ENCODE results near the gene DNAJB2.

DNAJB2 gene

DNA sequence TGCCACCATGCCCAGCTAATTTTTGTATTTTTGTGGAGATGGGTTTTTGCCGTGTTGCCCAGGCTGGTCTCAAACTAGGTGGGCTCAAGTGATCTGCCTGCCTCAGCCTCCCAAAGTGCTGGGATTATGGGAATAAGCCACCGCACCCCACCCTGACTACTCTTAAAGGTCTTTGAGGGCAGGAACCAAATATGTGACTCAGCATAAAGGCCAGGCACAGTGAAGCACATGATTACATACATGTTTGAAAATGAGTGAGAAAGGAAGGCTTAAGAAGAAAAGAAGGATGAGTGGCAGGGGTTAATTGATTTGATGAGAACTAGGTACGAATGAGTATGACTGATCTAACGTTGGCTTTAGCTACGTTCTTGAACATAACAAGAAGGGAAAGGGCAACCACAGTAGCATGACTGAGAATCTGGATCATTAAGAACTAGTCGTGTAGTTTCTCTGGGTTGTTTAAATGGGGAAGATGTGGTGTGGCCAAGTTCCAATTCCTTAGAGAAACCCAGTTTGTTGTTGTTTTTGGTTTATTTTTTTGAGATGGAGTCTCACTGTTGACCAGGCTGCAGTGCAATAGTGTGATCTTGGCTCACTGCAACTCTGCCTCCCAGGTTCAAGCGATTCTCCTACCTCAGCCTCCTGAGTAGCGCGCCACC lies 46.6 kb downstream of the DNAJB2 start:
- Histone ChIP-seq H3K36me3 (ENCODE audit: insufficient read depth, low read length) (no peaks in the 10 kb centered on the region), H4K20me1 (ENCODE audit: insufficient read depth, low read length, poor library complexity, severe bottlenecking) (no peaks in the 10 kb centered on the region), H3K4me3 (ENCODE audit: low read length, poor library complexity, severe bottlenecking) (no peak overlapping the region), H3K9ac (ENCODE audit: low read depth, low read length, poor library complexity, severe bottlenecking) (no peak overlapping the region), H3K4me1 (ENCODE audit: insufficient read depth, low read length, poor library complexity, severe bottlenecking) (peaks cover 5% of the 10 kb centered on the region), H3F3A (ENCODE audit: low read depth) (no peaks in the 10 kb centered on the region), H3K27me3 (ENCODE audit: insufficient read depth, low read length, poor library complexity, severe bottlenecking) (no peaks in the 10 kb centered on the region), H3K9me2 (replicated peaks; ENCODE audit: low read depth, low read length) (no peaks in the 10 kb centered on the region), H3K9me3 (ENCODE audit: insufficient read depth, low read depth, low read length) (no peaks in the 10 kb centered on the region), H3K4me2 (ENCODE audit: low read depth, low read length, poor library complexity, severe bottlenecking) (no peak overlapping the region), H2AFZ (ENCODE audit: low read length) (no peak overlapping the region), H3K79me2 (ENCODE audit: insufficient read depth, low read length) (no peaks in the 10 kb centered on the region)
- TF ChIP-seq, protein P1, sequence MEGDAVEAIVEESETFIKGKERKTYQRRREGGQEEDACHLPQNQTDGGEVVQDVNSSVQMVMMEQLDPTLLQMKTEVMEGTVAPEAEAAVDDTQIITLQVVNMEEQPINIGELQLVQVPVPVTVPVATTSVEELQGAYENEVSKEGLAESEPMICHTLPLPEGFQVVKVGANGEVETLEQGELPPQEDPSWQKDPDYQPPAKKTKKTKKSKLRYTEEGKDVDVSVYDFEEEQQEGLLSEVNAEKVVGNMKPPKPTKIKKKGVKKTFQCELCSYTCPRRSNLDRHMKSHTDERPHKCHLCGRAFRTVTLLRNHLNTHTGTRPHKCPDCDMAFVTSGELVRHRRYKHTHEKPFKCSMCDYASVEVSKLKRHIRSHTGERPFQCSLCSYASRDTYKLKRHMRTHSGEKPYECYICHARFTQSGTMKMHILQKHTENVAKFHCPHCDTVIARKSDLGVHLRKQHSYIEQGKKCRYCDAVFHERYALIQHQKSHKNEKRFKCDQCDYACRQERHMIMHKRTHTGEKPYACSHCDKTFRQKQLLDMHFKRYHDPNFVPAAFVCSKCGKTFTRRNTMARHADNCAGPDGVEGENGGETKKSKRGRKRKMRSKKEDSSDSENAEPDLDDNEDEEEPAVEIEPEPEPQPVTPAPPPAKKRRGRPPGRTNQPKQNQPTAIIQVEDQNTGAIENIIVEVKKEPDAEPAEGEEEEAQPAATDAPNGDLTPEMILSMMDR (conservative IDR thresholded peaks at IDR 0.05; ENCODE audit: low read length) = no peak
- TF ChIP-seq EZH2phosphoT487 (IDR thresholded peaks at IDR 0.05; ENCODE audit: borderline replicate concordance) = no peak

DNA sequence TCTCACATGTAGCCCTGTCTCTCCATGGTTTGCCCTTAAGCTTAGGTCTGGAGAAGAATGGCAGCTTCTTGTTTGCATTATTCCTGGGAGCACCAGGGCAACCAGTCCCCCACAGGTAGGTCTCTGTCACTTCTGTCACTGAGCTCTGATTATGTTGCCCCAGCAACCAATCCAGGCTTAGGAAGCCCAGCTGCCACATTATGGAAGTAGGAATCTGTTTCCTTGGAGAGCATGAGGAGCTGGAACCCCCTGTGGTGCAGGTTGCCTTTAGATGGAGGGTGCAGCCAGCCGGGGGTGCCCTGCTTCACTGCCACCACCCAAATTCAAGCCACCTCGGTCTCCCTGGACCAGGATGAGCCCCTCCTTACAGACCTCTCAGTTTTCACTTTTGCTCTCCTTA lies 48.6 kb downstream of the DNAJB2 start:
- no peaks in the 10 kb centered on the region for H3K27me3 ChIP-seq (ENCODE audit: insufficient read depth, low read length, poor library complexity, severe bottlenecking)
- H3K4me1 ChIP-seq (ENCODE audit: insufficient read depth, low read length, poor library complexity, severe bottlenecking) = no peaks in the 10 kb centered on the region
- no peaks in the 10 kb centered on the region for H3K9me3 ChIP-seq (ENCODE audit: insufficient read depth, low read depth, low read length)
- no peaks in the 10 kb centered on the region for H3F3A ChIP-seq (ENCODE audit: low read depth)
- H3K4me3 ChIP-seq (ENCODE audit: low read length, poor library complexity, severe bottlenecking) = no peak overlapping the region
- H3K79me2 ChIP-seq (ENCODE audit: insufficient read depth, low read length) = no peaks in the 10 kb centered on the region
- H3K36me3 ChIP-seq (ENCODE audit: insufficient read depth, low read length) = no peaks in the 10 kb centered on the region
- no peaks in the 10 kb centered on the region for H4K20me1 ChIP-seq (ENCODE audit: insufficient read depth, low read length, poor library complexity, severe bottlenecking)
- no peak overlapping the region for H3K4me2 ChIP-seq (ENCODE audit: low read depth, low read length, poor library complexity, severe bottlenecking)
- H3K9me2 ChIP-seq (replicated peaks; ENCODE audit: low read depth, low read length) = no peaks in the 10 kb centered on the region
- no peak for TF ChIP-seq EZH2phosphoT487 (IDR thresholded peaks at IDR 0.05; ENCODE audit: borderline replicate concordance)
- TF ChIP-seq, protein P1 (conservative IDR thresholded peaks at IDR 0.05; ENCODE audit: low read length) = no peak
- H2AFZ ChIP-seq (ENCODE audit: low read length) = no peak overlapping the region
- no peak overlapping the region for H3K9ac ChIP-seq (ENCODE audit: low read depth, low read length, poor library complexity, severe bottlenecking)

DNA sequence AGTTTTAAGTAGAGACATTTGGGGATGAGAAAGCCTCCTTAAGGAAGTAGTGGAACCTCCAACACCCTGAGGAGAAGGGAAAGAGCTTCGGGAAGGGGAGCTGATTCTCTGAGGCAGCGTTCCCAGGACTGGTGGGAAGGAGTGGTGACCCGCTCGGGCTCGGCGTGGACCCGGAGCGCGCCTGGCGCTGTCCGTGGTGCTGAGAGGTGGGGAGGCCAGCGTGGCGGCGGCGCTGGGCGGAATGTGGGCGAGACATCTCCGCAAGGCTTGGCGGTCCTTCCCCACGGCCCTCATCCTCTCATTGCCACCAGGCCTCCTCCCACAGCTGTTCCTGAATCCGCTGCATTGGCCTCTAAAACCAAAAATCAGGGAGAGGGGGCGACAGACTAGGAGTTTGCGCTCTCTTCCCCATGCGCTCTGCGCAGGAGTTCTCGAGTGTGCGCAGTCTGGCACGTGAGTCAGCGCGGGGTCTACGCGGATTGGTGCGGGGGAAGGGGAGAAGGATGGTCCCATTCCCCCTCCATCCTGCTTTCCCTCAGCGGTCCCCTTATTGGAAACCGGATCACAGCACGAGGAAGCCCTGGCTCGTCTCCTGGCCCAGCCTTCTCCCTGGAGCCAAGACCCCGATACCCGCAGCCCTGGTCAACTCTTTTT lies 52.5 kb downstream of the DNAJB2 start:
- Histone ChIP-seq H3K4me3 (ENCODE audit: low read length, poor library complexity, severe bottlenecking) (no peak overlapping the region), H3K9me2 (replicated peaks; ENCODE audit: low read depth, low read length) (no peaks in the 10 kb centered on the region), H3K9ac (ENCODE audit: low read depth, low read length, poor library complexity, severe bottlenecking) (no peak overlapping the region), H3K9me3 (ENCODE audit: insufficient read depth, low read depth, low read length) (no peaks in the 10 kb centered on the region), H4K20me1 (ENCODE audit: insufficient read depth, low read length, poor library complexity, severe bottlenecking) (no peaks in the 10 kb centered on the region), H3K36me3 (ENCODE audit: insufficient read depth, low read length) (no peaks in the 10 kb centered on the region), H3K4me1 (ENCODE audit: insufficient read depth, low read length, poor library complexity, severe bottlenecking) (no peaks in the 10 kb centered on the region), H3K4me2 (ENCODE audit: low read depth, low read length, poor library complexity, severe bottlenecking) (no peak overlapping the region), H2AFZ (ENCODE audit: low read length) (no peak overlapping the region), H3F3A (ENCODE audit: low read depth) (no peaks in the 10 kb centered on the region), H3K27me3 (ENCODE audit: insufficient read depth, low read length, poor library complexity, severe bottlenecking) (no peaks in the 10 kb centered on the region), H3K79me2 (ENCODE audit: insufficient read depth, low read length) (no peaks in the 10 kb centered on the region)
- TF ChIP-seq EZH2phosphoT487 (IDR thresholded peaks at IDR 0.05; ENCODE audit: borderline replicate concordance) = no peak
- TF ChIP-seq, protein P1 (conservative IDR thresholded peaks at IDR 0.05; ENCODE audit: low read length) = no peak
